NOMO-1 (cell line): ENCODE measurements around the gene NOX4.
"Not testable (repeated sequence)": the region's sequence is repeated elsewhere in the genome, so short reads cannot be mapped to it uniquely, and the experiment has no call there.

Experiments
- DNase-seq, 2 experiments: peaks; one replicate each; lab custom pipeline; 2025; ENCODE audit not compliant: unreplicated experiment in 2 of 2; lab: John Stamatoyannopoulos, UW

The NOX4 gene

DNA sequence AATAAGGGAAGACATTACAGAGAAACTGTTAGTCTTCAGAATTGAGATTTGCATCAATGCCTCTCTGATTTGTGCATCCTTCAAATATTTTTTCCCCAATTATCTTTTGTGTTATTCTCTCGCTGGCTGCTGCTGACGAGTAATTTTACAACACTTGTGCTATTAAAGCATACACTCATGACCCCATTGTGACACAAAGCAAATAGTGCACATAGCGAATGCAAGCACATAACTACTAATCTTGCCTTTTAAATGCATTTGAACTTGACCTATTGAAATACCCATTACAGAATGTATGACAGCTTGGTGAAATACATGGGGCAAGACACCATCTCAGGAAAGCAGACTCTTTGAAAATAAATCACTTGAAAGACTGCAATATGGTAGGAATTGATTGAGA lies 180.6 kb downstream of the NOX4 start:
- not testable (repeated sequence) for DNase-seq

DNA sequence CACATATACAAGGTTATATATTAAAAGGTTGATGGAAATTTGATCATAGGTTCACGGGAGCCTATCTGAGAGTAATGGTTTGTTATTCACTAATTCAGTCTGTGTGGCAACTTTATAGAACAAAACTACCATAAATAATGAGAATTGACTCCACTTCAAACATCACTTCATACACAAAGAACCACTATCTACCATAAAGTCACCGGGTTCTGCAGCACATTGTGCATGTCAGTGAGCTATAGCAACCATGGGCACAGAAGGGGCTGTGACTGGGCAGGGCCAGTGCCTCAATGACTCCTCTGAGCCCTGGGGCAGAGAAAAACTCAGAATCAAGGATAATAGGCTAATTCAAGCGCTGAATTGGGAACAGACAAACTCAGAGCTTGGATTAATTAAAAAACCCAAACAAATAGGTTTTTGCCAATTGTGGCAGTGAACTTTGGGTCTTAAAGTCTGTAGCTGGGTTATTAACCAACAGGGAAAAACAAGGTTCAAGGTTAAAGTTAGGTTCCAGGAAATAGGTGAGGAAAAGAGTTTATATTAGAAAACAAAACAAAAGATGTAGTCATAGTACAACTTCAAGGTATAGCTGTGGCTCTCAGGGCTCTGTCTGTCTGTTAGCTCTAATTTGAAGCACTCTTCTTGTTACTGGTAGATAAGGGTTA lies 181.7 kb downstream of the NOX4 start:
- DNase-seq: not testable (repeated sequence)

DNA sequence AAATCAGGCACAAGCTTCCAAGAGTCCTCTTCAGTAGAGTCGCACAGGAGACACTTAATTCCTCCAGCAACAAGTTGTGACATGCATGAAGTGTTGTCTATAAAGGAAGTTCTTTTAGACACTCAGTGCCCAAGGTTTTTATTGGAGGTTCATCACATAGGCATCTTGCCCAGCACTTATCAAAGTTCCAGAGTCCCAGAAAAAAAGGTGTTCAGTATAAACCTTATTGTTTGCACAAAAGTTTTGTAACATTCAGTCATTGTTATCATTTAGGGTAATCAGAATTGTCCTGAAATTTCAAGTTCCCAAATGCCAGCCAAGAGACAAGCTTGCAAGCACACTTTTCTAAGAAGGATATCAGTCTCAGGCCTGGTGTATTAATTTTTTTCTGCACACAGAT lies 182.9 kb downstream of the NOX4 start:
- not testable (repeated sequence) for DNase-seq

DNA sequence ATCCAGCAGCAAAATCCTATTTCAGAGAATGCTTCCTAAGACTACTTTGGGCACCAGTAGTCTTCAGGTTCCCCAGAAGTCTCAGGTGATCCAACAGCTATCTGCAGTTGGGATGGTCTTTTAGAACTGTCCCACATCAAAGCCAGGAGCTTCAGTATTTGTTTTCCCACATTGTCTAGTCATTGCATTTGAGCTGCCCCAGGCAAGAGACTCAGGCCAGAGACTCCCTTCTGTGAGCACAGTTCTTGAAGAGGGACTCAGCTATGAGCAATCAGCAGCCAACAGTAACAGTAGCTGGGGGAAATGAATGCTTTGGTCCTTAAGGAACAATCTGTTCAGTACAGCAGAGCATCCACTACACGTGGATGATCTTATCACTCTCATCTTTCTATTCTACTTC lies 188.1 kb downstream of the NOX4 start:
- not testable (repeated sequence) for DNase-seq

DNA sequence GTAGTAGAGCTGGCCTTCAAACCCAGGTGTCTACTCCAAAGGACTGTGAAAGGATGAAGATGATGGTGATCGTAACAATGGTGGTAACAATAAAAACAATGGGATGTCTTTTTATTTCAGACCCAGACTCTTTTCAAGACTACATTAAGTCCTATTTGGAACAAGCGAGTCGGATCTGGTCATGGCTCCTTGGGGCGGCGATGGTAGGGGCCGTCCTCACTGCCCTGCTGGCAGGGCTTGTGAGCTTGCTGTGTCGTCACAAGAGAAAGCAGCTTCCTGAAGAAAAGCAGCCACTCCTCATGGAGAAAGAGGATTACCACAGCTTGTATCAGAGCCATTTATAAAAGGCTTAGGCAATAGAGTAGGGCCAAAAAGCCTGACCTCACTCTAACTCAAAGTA lies 196.2 kb downstream of the NOX4 start:
- DNase-seq: not testable (repeated sequence)

DNA sequence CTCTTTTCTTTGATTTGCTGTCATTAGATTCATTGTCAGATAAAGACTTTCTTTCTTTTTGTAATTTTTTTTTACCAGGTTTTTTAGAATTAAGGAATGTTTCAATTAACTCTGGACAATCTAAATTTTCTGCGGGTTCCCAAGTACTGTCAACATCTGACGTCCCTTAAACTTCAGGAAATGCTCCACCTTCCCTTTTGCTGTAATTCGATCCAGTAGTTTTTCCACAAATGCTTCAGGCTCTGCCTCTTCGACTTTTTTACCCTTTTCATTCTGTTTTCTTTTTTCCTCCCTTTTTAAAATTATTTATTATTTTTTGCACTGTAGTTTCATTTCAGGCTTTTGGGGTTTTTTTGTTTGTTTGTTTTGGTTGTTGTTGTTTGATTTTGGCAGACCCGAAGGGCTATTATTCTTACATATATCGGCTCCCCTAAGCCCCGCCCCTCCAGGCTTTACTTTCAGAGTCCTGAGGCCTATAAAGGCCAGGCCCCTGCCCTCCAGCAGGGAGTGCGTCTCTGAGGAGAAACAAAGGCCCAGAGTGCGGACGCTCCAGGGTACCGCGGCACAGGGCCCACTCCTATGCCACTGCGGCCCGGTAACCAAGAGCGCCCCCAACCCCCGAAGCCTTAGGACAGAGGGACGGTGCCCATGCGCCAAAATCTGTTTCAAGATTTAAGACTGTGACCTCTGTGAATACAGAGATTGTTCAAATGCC lies 197.1 kb downstream of the NOX4 start:
- DNase-seq: no peak

DNA sequence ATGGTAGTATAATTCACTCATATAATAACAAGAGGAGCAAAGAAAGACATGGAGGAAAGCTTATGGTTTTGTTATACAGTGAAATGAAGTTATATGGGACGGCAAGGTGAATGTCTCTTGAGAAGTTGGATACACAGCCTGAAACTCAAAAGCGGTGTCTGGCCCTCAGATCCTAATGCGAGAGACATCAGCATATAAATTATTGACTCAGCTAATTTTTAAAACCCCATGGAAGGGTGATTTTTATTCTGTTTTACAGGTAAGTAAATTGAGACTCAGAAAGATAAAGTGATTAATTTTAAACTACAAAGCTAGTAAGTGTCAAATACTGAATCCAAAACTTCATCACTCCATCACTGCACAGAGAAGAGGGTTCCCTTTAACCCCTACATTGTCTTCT lies 203.2 kb downstream of the NOX4 start:
- not testable (repeated sequence) for DNase-seq

DNA sequence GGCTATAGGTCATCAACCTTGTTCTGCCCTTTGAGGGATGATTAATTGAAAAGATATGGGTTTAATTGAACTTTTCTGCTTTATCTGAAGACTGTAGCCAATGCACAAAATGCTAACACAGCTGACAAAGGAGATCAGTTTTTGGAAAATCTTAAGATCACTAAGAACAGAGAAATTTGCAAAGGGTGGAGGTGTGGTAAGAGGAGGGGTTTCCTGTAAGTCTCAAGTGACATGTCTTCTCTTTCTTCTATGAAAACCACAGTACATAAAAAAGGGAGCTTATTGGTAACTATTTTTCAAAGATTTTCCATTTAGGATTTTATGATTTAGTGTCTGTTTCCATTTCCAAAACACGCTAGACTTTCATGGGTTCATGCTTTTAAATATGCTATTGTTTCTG lies 204.6 kb downstream of the NOX4 start:
- DNase-seq: not testable (repeated sequence)

DNA sequence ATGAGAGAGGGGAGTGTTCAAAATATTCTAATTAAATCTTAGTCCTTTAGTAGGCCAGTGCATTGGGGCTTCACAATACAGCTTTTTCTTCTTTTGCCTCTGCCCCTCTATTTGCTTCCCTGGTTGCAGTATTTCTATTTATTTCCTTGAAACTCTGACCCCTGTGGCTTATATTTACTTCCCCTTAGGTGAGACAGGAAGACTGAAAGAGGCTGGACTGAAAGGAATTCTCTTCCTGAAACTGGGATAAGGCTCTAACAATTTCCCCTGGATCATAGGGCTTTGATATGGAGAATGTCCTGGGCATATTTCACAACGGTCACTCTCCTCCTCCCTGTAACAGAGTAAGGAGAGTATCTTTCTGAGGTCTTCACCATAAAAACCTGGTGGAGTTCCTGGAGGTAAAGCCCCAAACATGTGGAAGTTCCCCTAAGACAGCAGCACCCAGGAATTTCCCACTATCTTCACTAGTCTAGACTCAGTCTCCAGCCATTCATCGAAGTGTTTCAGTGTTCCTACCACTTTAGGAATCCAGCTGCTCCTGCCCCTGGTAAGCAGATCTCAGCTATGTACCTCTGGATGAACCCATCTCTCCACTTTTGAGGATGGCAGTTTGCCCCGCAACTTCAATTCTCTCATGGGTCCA lies 210.0 kb downstream of the NOX4 start:
- DNase-seq: not testable (repeated sequence)

DNA sequence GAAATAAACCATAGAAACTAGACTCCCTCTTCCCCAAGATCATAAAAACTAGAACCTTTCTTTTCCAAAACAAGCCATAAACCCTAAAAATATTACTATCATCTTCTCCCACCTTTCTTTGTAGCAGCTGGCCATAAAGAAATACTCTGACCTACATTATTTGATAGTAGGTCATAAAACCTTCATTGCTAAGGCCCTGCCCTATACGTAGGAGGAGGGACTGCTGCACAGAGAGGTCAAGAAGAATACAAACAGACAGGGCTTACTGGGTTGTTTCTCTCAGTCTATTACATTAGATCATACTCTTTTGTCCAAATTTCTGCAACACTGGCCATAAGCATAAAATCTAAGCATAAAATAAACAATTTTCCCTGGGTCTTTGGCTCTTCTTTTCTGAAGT lies 212.0 kb downstream of the NOX4 start:
- DNase-seq: no peak

DNA sequence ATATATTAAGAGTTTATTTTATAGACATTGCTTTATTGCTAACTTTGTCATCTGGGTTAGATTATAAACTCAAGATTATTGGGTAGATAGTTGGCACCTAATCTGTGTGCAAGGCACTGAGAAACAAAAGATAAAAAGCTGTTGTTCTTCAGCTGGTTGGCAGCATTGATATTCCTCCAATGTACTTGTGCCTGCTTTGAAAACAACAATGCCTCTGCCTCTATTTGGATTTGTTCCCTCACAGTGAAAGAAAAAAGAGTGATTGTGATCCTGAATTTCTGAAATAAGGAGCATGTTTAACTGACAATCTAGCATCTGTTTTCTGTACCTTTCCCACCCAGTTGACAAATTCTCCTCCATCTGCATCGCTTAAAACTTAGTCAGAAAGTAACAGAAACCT lies 215.2 kb downstream of the NOX4 start:
- DNase-seq: no peak
